ENCODE data around the gene NDST1.

Gene NDST1

DNA sequence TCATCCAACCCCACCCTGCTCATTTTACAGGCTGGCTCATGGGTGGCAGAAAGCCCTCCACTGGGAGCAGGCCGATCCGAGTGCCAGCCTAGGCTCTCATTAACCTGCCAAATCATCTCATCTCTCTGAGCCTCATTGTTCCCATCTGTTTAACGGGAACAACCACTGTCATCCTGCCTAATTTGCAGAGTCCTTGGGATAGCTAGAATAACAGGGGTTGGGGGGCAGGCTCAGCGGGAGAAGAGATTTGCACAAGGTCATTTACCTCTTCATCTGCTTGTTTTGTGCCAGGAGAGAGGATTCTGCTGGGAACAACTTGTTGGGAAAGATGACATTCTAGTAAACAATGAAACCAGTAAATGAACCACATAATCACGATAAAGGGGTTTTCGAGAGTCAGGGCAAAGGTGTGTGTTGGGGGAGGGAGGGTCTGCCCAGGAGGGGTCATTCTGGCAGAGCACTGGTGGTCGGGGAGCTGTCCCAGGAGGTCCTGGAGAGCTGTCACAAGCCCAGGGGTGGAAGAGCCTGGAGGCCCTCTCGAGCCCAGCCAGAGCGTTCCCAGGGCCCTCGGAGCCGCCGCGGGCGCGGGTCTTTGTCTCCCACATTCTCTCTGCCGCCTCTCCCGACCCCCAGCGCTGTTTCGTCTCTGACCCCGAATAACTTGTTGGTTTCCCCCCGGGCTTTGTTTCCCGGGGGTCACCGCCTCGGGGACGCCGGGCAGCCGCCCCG is 22.8 kb upstream of the NDST1 start:
- DNase-seq (ENCODE audit: low read depth) = no peak
- TF ChIP-seq, protein P1, sequence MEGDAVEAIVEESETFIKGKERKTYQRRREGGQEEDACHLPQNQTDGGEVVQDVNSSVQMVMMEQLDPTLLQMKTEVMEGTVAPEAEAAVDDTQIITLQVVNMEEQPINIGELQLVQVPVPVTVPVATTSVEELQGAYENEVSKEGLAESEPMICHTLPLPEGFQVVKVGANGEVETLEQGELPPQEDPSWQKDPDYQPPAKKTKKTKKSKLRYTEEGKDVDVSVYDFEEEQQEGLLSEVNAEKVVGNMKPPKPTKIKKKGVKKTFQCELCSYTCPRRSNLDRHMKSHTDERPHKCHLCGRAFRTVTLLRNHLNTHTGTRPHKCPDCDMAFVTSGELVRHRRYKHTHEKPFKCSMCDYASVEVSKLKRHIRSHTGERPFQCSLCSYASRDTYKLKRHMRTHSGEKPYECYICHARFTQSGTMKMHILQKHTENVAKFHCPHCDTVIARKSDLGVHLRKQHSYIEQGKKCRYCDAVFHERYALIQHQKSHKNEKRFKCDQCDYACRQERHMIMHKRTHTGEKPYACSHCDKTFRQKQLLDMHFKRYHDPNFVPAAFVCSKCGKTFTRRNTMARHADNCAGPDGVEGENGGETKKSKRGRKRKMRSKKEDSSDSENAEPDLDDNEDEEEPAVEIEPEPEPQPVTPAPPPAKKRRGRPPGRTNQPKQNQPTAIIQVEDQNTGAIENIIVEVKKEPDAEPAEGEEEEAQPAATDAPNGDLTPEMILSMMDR (conservative IDR thresholded peaks at IDR 0.05; ENCODE audit: control insufficient read depth, insufficient read depth, low read depth, low read length) = no peak
- peak overlapping the region; percentile 74 for H3K4me3 ChIP-seq (ENCODE audit: control insufficient read depth, low read depth, low read length)

DNA sequence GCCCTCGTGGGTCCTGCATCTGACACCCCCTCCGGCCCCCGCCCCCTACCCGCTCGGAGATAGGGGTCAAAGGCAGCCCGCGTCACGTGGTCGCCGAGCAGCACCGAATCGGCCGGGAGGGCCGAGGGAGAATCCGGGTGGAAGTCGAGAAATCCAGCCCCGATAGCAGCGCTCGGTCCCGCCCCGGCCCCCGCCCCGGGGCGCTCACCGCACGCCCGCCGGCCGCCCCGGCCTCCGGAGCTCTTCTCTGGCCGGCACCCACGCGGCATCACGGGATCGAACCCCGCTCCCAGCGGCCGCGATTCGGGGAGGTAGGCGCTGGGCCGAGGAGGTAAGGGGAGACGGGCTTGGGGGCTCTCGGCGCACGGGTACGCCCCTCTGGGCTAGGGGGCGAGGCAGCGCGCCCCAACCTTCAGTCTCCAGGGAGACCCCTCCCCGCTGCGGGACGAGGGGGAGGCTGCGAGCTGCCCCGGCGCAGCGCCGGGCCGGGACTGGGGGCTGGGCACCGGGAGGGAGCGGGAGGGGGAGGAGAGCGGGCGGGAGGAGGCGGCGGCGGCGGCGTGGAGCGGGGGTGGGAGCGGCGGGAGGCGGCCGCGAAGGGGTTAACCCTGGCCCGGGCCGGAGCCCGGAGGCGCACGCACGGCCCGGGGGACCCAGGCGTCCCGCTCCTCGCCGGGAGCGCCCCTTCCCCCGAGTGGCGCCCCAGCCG is 22.1 kb upstream of the NDST1 start:
- TF ChIP-seq, protein P1 (conservative IDR thresholded peaks at IDR 0.05; ENCODE audit: control insufficient read depth, insufficient read depth, low read depth, low read length) = no peak
- H3K4me3 ChIP-seq (ENCODE audit: control insufficient read depth, low read depth, low read length) = peak overlapping the region; percentile 74
- DNase-seq (ENCODE audit: low read depth) = peak; percentile 37

DNA sequence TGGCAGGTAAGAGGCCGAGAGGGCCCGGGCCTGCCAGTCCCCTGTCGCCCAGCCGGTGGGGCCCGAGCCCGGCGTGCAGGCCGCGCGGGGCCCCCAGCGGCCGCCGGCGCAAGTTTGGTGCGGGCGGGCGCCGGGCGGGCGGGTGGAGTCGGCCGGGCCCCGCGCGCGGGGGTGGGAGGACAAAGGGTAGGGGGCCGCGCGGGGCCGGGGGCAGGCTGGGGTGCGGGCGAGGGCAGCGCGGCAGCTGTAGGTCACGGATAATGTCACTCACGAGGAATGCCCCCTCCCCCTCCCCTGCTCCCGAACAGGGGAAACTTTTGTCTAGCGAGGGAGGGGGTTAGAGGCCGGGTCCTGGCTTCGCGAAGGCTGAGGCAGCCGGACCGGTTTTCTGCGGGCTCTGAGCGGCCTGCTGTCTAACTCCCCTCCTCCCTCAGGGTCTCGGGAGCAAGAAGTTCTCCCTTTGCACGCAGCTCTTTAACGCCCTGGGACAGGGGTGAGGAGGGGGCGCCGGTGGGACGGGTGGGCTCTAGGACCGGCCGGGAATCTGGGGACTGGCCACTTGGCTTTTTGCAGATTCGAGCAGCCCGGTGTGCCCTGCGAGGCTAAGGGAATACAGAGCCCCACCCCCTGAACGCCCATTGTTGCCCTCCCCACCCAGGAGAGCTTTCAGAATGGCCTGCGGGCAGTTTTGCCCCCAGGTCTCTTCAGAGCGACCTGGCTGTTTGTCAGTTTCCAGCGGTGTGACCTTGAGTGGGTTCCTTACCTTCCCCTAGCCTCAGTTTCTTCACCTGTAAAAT is 21.3 kb upstream of the NDST1 start:
- peak; percentile 35 for DNase-seq (ENCODE audit: low read depth)
- TF ChIP-seq, protein P1 (conservative IDR thresholded peaks at IDR 0.05; ENCODE audit: control insufficient read depth, insufficient read depth, low read depth, low read length) = no peak
- H3K4me3 ChIP-seq (ENCODE audit: control insufficient read depth, low read depth, low read length) = peak overlapping the region; percentile 77

- peak overlapping the region; percentile 77 for H3K4me3 ChIP-seq (ENCODE audit: control insufficient read depth, low read depth, low read length)
- DNase-seq (ENCODE audit: low read depth) = peak; percentile 69
- TF ChIP-seq, protein P1 (conservative IDR thresholded peaks at IDR 0.05; ENCODE audit: control insufficient read depth, insufficient read depth, low read depth, low read length) = peak; percentile 40
These were observed 20.5 kb upstream of the NDST1 start for GRCh38 chr5:150487199-150488061.

DNA sequence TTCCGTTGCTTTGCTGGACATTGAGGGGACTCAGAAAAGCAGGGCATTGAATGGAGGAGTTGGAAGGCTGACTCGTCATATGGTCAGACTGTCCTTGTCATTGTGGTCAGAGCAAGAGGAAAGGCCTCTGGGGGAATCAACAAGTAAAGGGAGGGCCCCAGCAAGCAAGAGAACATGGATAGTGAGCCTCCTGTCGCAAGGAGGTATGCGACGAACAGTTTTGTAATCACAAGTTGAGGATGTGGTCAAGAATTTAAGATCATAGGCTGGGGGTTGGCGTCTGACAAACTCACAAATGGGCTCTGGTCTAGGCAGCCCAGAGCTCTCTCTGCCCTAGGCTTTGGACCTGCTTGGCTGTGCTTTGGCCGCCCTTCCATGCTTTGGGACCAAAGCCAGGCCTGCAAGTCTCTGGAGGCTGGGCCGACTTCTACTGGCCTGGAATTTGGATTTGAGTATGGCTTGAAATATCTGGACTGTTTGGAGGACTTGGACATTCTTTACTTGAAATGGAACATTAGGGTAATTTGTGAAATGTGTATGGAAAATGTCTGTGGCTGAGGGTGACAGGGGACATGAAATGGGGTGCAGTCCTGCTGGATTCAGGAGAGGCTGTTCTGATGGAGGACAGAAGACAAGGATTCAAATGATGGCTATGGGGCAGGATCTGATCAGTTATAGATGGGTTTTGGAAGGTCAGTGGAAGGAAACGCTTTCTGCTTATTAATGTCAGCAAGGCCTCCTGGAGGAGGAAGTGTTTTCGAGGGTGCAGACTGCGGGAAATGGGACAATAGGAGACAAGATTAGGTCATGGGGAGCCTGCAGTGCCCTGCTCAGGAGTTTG is 19.2 kb upstream of the NDST1 start:
- TF ChIP-seq, protein P1 (conservative IDR thresholded peaks at IDR 0.05; ENCODE audit: control insufficient read depth, insufficient read depth, low read depth, low read length) = no peak
- H3K4me3 ChIP-seq (ENCODE audit: control insufficient read depth, low read depth, low read length) = no peak overlapping the region
- DNase-seq (ENCODE audit: low read depth) = peak; percentile 85
